ENCODE results near the gene SENP3. TPM values are rescaled to one million over a fixed set of nuclear protein-coding genes. Genes with fewer than 3 reads are reported as not detected.

SENP3 gene
- 73.1 and 83.8 TPM in 2 replicates for total RNA-seq

GRCh38 chr17:7561589-7562207 is at the start of gene SENP3:
Gene SENP3 (plus strand): TSS chr17:7561919. CDS start chr17:7563077, 1,158 bp downstream.

GRCh38 chr17:7548585-7549400 is 12.9 kb upstream of the SENP3 start, which contains the start of gene TNFSF12:
Gene TNFSF12 (plus strand): TSS chr17:7549058. CDS start chr17:7549154, 96 bp downstream.

GRCh38 chr17:7558544-7559319 is 3.0 kb upstream of the SENP3 start, which contains the start of gene TNFSF13:
Gene TNFSF13 (plus strand): TSS chr17:7558750. CDS start chr17:7559040, 290 bp downstream.

GRCh38 chr17:7579001-7579833 is 17.5 kb downstream of the SENP3 start, which contains the start of gene CD68:
Gene CD68 (plus strand): TSS chr17:7579638. CDS start chr17:7579678, 40 bp downstream.

GRCh38 chr17:7583253-7584109 is 21.8 kb downstream of the SENP3 start, which contains the start of gene MPDU1:
Gene MPDU1 (plus strand): TSS chr17:7583852. CDS start chr17:7583863, 11 bp downstream.

GRCh38 chr17:7589891-7590691 is 28.4 kb downstream of the SENP3 start, which contains the start of gene SOX15:
Gene SOX15 (minus strand): TSS chr17:7590094. CDS start chr17:7589676, 418 bp downstream.

GRCh38 chr17:7614425-7615264 is 52.9 kb downstream of the SENP3 start, which contains the start of gene FXR2:
Gene FXR2 (minus strand): TSS chr17:7614897. CDS start chr17:7614532, 365 bp downstream.

Other genes with a start within 250 kb of the SENP3 start
- gene GPS2, start 246.6 kb upstream of the SENP3 start, total RNA-seq: 34.6 and 43.2 TPM in 2 replicates
- gene NEURL4, start 232.6 kb upstream of the SENP3 start, total RNA-seq: 24.0 and 32.6 TPM in 2 replicates
- gene ACAP1, start 225.4 kb upstream of the SENP3 start, total RNA-seq: 2.4 and 5.7 TPM in 2 replicates
- gene KCTD11, start 209.8 kb upstream of the SENP3 start, total RNA-seq: 6.5 and 9.4 TPM in 2 replicates
- not detected in 2 replicates for gene TMEM95, start 206.8 kb upstream of the SENP3 start, total RNA-seq
- under 0.01 and 0.66 TPM in 2 replicates for gene TNK1, start 180.8 kb upstream of the SENP3 start, total RNA-seq
- 11.4 and 20.5 TPM in 2 replicates for gene PLSCR3, start 167.4 kb upstream of the SENP3 start, total RNA-seq
- 69.7 and 102 TPM in 2 replicates for gene TMEM256, start 157.8 kb upstream of the SENP3 start, total RNA-seq
- 8.2 and 10.7 TPM in 2 replicates for gene NLGN2, start 154.1 kb upstream of the SENP3 start, total RNA-seq
- gene SPEM1, start 141.6 kb upstream of the SENP3 start, total RNA-seq: not detected in 2 replicates
- gene SPEM2, start 136.3 kb upstream of the SENP3 start, total RNA-seq: not detected in 2 replicates
- not detected in 2 replicates for gene SPEM3, start 133.1 kb upstream of the SENP3 start, total RNA-seq
- 1.2 and 2.2 TPM in 2 replicates for gene TMEM102, start 126.5 kb upstream of the SENP3 start, total RNA-seq
- gene FGF11, start 122.4 kb upstream of the SENP3 start, total RNA-seq: 0.77 and 1.7 TPM in 2 replicates
- gene CHRNB1, start 116.9 kb upstream of the SENP3 start, total RNA-seq: 3.4 and 6.6 TPM in 2 replicates
- gene ZBTB4, start 82.3 kb upstream of the SENP3 start, total RNA-seq: 14.8 and 24.1 TPM in 2 replicates
- not detected in 2 replicates for gene SLC35G6, start 80.5 kb upstream of the SENP3 start, total RNA-seq
- 90.6 and 114 TPM in 2 replicates for gene POLR2A, start 77.6 kb upstream of the SENP3 start, total RNA-seq
- 6.1 and 10.0 TPM in 2 replicates for gene TNFSF12, start 12.9 kb upstream of the SENP3 start, total RNA-seq
- gene TNFSF13, start 3.2 kb upstream of the SENP3 start, total RNA-seq: 0.44 and 0.75 TPM in 2 replicates
- 12.8 and 16.2 TPM in 2 replicates for gene CD68, start 17.7 kb downstream of the SENP3 start, total RNA-seq
- 77.5 and 140 TPM in 2 replicates for gene MPDU1, start 21.9 kb downstream of the SENP3 start, total RNA-seq
- 0.12 and 0.33 TPM in 2 replicates for gene SOX15, start 28.2 kb downstream of the SENP3 start, total RNA-seq
- 62.0 and 65.4 TPM in 2 replicates for gene FXR2, start 53.0 kb downstream of the SENP3 start, total RNA-seq
- 30.0 and 43.9 TPM in 2 replicates for gene SAT2, start 65.9 kb downstream of the SENP3 start, total RNA-seq
- gene SHBG, start 68.2 kb downstream of the SENP3 start, total RNA-seq: 0.11 and 0.37 TPM in 2 replicates
- gene ATP1B2, start 89.0 kb downstream of the SENP3 start, total RNA-seq: not detected in 2 replicates
- gene TP53, start 125.6 kb downstream of the SENP3 start, total RNA-seq: 14.9 and 23.9 TPM in 2 replicates
- 4.6 and 9.8 TPM in 2 replicates for gene WRAP53, start 126.6 kb downstream of the SENP3 start, total RNA-seq
- 0.11 and 0.12 TPM in 2 replicates for gene EFNB3, start 143.3 kb downstream of the SENP3 start, total RNA-seq
- 0.22 and 0.37 TPM in 2 replicates for gene DNAH2, start 155.8 kb downstream of the SENP3 start, total RNA-seq